Spinal cord (tissue), 10 donors: ENCODE results near the gene ITPK1. TPM values are rescaled to one million over a fixed set of nuclear protein-coding genes. Genes with fewer than 3 reads are reported as not detected.
"Not testable (repeated sequence)": the region's sequence is repeated elsewhere in the genome, so short reads cannot be mapped to it uniquely, and the experiment has no call there.

Source experiments
- DNase-seq, 6 donors: peaks; one replicate each; pipeline versions ENCODE4 v3.0.0 to v3.0.0-alpha.2; 2013 to 2015; ENCODE audit warnings: low spot score in 6 of 6, low read depth in 4 of 6
- H3K27ac ChIP-seq: one replicate; pipeline ENCODE4 v1.5.1; 2013; ENCODE audit warnings: low read depth, low read length, control low read depth
- H3K27me3 ChIP-seq: one replicate; pipeline ENCODE4 v1.6.1; 2013; ENCODE audit warnings: low read length; ENCODE audit not compliant: control insufficient read depth, insufficient read depth
- H3K36me3 ChIP-seq: one replicate; pipeline ENCODE4 v1.6.1; 2013; ENCODE audit warnings: low read length; ENCODE audit not compliant: control insufficient read depth, insufficient read depth
- H3K4me1 ChIP-seq: one replicate; pipeline ENCODE4 v1.6.1; 2013; ENCODE audit warnings: low read length; ENCODE audit not compliant: control insufficient read depth, insufficient read depth
- H3K4me3 ChIP-seq: one replicate; pipeline ENCODE4 v1.5.1; 2013; ENCODE audit warnings: low read depth, low read length, control low read depth
- H3K9me3 ChIP-seq: one replicate; pipeline ENCODE4 v1.6.1; 2013; ENCODE audit warnings: low read length; ENCODE audit not compliant: control insufficient read depth, insufficient read depth
- WGBS: methylation state at CpG from one replicate; pipeline ENCODE4 v1.1.5; 2013; ENCODE audit warnings: missing lambda C conversion rate; ENCODE audit not compliant: insufficient coverage; 5-methylcytosine and 5-hydroxymethylcytosine counted together
- polyA plus RNA-seq, 2 donors: library from polyadenylated mRNA; unstranded; fragments of 120-200 nt; gene quantifications; one replicate each; pipeline ENCODE4 v1.2.1, GENCODE V29; 2013; ENCODE audit not compliant: insufficient read length in 2 of 2
- total RNA-seq, 2 donors: library from RNA; depleted of rRNA in 1 of 2; stranded (reverse); fragments of 120-200 nt in 1 of 2; fragments of >200 nt in 1 of 2; gene quantifications; one replicate each; pipeline versions ENCODE4 v1.2.3 to v1.2.4, GENCODE V29; 2013 to 2014
- donor health status: healthy.

The ITPK1 gene
- total and polyA plus RNA-seq, 4 donors: 33.8 to 147 (median 83.3) TPM

DNA sequence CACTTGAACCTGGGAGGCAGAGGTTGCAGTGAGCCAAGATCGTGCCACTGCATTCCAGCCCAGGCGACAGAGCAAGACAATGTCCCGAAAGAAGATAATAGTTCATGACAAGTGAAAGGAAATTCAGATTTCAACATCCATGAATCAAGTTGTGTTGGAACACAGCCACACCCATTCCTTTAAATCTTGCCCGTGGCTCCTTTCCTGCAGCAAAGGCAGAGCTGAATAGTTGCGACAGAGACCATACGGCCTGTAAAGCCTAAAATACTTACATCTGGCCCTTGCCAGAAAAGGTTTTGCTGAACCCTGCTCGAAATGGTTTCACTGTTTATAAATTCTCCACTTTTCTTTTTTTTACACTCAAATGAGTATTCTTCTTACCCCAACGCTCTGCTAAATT is 17.7 kb upstream of the ITPK1 start:
- H3K9me3 ChIP-seq: no peaks in the 10 kb centered on the region
- no peaks in the 10 kb centered on the region for H3K36me3 ChIP-seq
- H3K27ac ChIP-seq: no peak overlapping the region
- H3K4me1 ChIP-seq: peaks cover 5% of the 10 kb centered on the region
- WGBS: 65% methylated on average over 6 of the region's 8 CpGs
- no peak for DNase-seq
- no peak overlapping the region for H3K4me3 ChIP-seq
- H3K27me3 ChIP-seq: no peaks in the 10 kb centered on the region

DNA sequence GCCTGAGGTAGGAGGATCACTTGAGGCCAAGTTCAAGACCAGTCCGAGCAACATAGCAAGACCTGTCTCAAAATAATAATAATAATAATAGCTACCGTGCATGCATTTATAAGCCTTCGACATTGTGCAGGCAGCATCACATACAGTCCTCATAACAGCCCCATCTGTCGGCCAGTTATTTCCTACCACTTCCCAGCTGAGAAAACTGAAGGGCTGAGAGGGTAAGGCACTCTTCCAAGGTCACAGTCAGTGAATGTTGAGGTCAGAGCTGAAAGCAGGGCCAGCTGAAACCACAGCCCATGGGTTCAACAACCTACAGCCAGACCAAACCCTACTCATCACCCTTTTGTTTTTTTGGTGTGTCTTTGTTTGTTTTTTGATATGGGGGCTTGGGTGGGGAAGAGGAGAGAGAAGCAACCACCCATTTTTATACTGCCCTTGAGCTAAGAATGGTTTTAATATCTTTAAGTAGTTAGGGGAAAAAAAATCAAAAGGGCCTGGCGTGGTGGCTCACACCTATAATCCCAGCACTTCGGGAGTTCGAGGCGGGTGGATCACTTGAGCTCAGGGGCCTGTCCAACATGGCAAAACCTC is 16.8 kb upstream of the ITPK1 start:
- Histone ChIP-seq H3K36me3 (no peaks in the 10 kb centered on the region), H3K9me3 (no peaks in the 10 kb centered on the region), H3K4me1 (no peaks in the 10 kb centered on the region), H3K27ac (no peak overlapping the region), H3K27me3 (no peaks in the 10 kb centered on the region), H3K4me3 (no peak overlapping the region)
- 80% methylated on average over 1 of the region's 8 CpGs for WGBS
- DNase-seq: peak in 2 of 6 donors; percentile 21 to 53

DNA sequence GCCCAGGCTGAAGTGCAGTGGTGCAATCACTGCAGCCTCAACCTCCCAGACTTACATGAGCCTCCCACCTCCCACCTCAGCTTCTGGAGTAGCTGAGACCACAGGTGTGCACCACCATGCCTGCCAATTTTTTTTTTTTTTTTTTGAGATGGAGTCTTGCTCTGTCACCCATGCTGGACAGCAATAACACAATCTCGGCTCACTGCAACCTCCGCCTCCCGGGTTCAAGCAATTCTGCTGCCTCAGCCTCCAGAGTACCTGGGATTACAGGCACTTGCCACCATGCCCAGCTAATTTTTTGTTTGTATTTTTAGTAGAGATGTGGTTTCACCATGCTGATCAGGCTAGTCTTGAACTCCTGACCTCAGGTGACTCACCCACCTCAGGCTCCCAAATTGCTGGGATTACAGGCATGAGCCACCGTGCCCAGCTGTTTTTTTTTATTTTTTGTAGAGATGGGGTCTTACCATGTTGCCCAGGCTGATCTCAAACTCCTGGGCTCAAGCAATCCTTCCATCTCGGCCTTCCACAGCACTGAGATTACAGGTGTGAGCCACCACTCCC is 15.6 kb upstream of the ITPK1 start:
- not testable (repeated sequence) for H3K4me1 ChIP-seq, H3K27me3 ChIP-seq, DNase-seq, H3K4me3 ChIP-seq, H3K27ac ChIP-seq, H3K9me3 ChIP-seq, H3K36me3 ChIP-seq
- 100% methylated on average over 1 of the region's 5 CpGs for WGBS

GRCh38 chr14:93128725-93129459 is 13.2 kb upstream of the ITPK1 start:
- Histone ChIP-seq H3K9me3 (no peaks in the 10 kb centered on the region), H3K27me3 (no peaks in the 10 kb centered on the region), H3K27ac (no peak overlapping the region), H3K36me3 (no peaks in the 10 kb centered on the region), H3K4me3 (no peak overlapping the region), H3K4me1 (no peaks in the 10 kb centered on the region)
- 71% methylated on average over 2 of the region's 3 CpGs for WGBS
- DNase-seq: no peak

GRCh38 chr14:93126111-93126510 is 10.4 kb upstream of the ITPK1 start:
- DNase-seq: no peak
- no peaks in the 10 kb centered on the region for H3K9me3 ChIP-seq
- no peaks in the 10 kb centered on the region for H3K4me1 ChIP-seq
- H3K27me3 ChIP-seq: no peaks in the 10 kb centered on the region
- 95% methylated on average over 6 of the region's 9 CpGs for WGBS
- no peaks in the 10 kb centered on the region for H3K36me3 ChIP-seq
- H3K4me3 ChIP-seq: no peak overlapping the region
- H3K27ac ChIP-seq: no peak overlapping the region

GRCh38 chr14:93122826-93123225 is 7.1 kb upstream of the ITPK1 start:
- no peaks in the 10 kb centered on the region for H3K27me3 ChIP-seq
- H3K4me1 ChIP-seq: no peaks in the 10 kb centered on the region
- WGBS: 89% methylated on average over 2 of the region's 6 CpGs
- no peaks in the 10 kb centered on the region for H3K9me3 ChIP-seq
- no peak overlapping the region for H3K4me3 ChIP-seq
- H3K36me3 ChIP-seq: no peaks in the 10 kb centered on the region
- no peak for DNase-seq
- no peak overlapping the region for H3K27ac ChIP-seq

DNA sequence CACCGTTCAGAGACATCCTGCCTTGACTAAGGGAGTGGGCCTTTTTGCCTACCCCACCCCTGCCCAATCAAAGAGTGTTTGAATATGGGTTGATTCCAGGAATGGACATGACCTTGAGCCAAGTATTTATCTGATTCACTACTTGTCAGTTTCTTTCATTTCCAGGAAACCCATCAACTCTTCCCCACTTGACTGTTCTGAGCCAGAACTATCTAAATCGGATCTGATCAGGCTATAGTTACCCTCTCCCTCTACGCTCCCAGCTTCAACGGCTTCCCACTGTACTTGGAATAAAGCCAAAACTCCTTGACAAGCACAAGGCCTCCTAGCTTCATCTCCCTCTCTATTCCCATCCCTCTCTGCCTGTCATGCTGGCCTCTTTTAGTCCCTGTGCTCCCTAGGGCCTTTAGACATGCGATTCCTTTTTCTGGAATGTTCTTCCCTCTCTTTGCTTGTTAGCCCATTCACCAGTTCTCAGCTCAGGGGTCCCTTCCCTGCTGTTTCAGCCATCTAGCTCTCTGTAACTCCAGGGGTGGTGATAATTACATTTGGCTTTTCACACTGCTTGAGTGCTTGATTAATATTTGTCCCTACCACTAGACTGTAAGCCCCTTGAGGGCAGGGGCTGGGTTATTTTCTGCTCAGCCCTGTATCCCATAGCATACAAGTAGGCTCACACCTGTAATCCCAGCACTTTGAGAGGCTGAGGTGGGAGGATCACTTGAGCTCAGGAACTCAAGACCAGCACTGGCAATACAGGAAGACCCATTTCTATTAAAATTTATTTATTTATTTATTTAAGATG is 5.5 kb upstream of the ITPK1 start:
- no peak overlapping the region for H3K27ac ChIP-seq
- H3K27me3 ChIP-seq: no peaks in the 10 kb centered on the region
- H3K36me3 ChIP-seq: no peaks in the 10 kb centered on the region
- peaks cover 8% of the 10 kb centered on the region for H3K4me1 ChIP-seq
- no peak overlapping the region for H3K4me3 ChIP-seq
- H3K9me3 ChIP-seq: no peaks in the 10 kb centered on the region
- WGBS: 65% methylated on average over 4 of the region's 5 CpGs
- no peak for DNase-seq

DNA sequence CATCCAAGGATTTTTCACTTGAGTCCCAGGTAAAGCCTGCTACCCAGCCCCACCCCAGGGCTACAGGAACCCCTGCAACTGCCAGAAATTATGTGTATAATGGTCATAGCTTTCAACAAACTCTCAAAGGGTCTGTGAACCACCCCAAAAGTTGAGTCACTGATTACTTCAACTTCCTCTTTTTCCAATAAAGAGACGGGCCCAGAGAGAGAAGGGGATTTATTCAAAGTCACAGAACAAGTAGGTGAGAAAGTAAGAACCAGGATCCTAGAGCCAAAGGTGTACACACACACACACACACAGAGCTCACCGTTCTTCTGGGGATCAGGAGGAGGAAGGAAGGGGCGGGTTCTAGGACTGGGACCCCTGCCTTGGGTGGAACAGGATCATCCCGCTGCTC is 4.8 kb upstream of the ITPK1 start:
- Histone ChIP-seq H3K36me3 (no peaks in the 10 kb centered on the region), H3K9me3 (no peaks in the 10 kb centered on the region), H3K4me1 (peaks cover 12% of the 10 kb centered on the region), H3K27me3 (no peaks in the 10 kb centered on the region), H3K27ac (no peak overlapping the region), H3K4me3 (no peak overlapping the region)
- WGBS: 67% methylated on average over 1 of the region's 4 CpGs
- DNase-seq: no peak

DNA sequence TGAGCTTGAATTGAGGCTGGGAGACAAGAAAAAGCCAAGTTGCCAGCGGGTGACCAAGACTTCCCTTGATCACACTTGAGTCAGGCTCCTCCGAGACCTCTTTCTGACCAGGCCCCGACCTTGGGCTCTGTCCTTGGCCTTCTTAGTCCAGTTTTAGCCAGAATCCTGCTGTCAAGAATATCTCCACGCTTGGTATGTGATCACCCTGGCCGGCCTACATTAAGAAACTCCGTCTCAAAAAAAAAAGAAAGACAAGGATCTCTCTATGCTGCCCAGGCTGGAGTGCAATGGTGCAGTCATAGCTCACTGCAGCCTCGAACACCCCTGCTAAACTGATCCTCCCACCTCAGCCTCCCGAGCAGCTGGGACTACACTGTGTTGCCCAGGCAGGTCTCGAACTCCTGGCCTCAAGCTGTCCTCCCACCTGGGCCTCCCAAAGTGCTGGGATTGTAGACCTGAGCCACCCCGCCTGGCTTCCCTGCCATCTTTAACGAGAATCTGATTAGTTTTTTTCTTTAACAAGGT is 1.0 kb upstream of the ITPK1 start:
- no peaks in the 10 kb centered on the region for H3K36me3 ChIP-seq
- no peak overlapping the region for H3K27ac ChIP-seq
- H3K27me3 ChIP-seq: no peaks in the 10 kb centered on the region
- 92% methylated on average over 10 of the region's 11 CpGs for WGBS
- no peaks in the 10 kb centered on the region for H3K9me3 ChIP-seq
- H3K4me3 ChIP-seq: peak overlapping the region; percentile 55
- DNase-seq: no peak
- peaks cover 39% of the 10 kb centered on the region for H3K4me1 ChIP-seq
